Testis (tissue), 3 donors: ENCODE data around the gene MACC1. TPM values are rescaled to one million over a fixed set of nuclear protein-coding genes. Genes with fewer than 3 reads are reported as not detected.
A peak's percentile ranks its signal among the peaks of the same experiment; 100 is the strongest.

ENCODE experiments used
- DNase-seq: peaks from one replicate; pipeline ENCODE4 v3.0.0-alpha.2; 2019
- H3K27ac ChIP-seq, 2 donors: fragments of 200-600 bp; sonication (generic); one replicate each; pipeline ENCODE4 v1.5.1; 2019
- H3K27me3 ChIP-seq: fragments of 200-600 bp; sonication (generic); one replicate; pipeline ENCODE4 v1.5.1; 2019
- H3K36me3 ChIP-seq: fragments of 200-600 bp; sonication (generic); one replicate; pipeline ENCODE4 v1.5.1; 2017; ENCODE audit warnings: low read depth; ENCODE audit errors: missing control alignments
- H3K4me1 ChIP-seq: fragments of 200-600 bp; sonication (generic); one replicate; pipeline ENCODE4 v1.5.1; 2019
- H3K4me3 ChIP-seq, 2 donors: fragments of 200-600 bp; sonication (generic); one replicate each; pipeline ENCODE4 v1.5.1; 2017 to 2019
- H3K9me3 ChIP-seq: fragments of 200-600 bp; sonication (generic); one replicate; pipeline ENCODE4 v1.5.1; 2017
- CTCF ChIP-seq, 3 experiments: fragments of 450-650 bp in 2 of 3; fragments of 200-600 bp in 1 of 3; sonication (generic) in 1 of 3; IDR thresholded peaks; one replicate each; pipeline ENCODE4 v1.5.1; 2016 to 2019; ENCODE audit warnings: antibody characterized with exemption in 3 of 3, mild to moderate bottlenecking in 2 of 3, moderate library complexity in 1 of 3
- POLR2A ChIP-seq: fragments of 450-650 bp; IDR thresholded peaks from one replicate; pipeline ENCODE4 v1.6.1; 2017; ENCODE audit warnings: antibody characterized with exemption, mild to moderate bottlenecking, moderate library complexity
- WGBS, 2 donors: methylation state at CpG; one replicate each; pipeline ENCODE4 v1.1.5; 2018; 5-methylcytosine and 5-hydroxymethylcytosine counted together
- intact Hi-C: fragments of 100-400 bp; cut with DNase I; formaldehyde crosslinking; loops from one replicate; pipeline ENCODE4 v1.15.1; 2023; ENCODE audit warnings: low total_unique reads
- polyA plus RNA-seq: library from polyadenylated mRNA; stranded (reverse); fragments of 350-450 nt; fragmentation: Illumina TruSeq; extraction: RNeasy Lipid Tissue Mini Kit (QIAGEN cat#74804); gene quantifications from one replicate; pipeline ENCODE4 v1.2.3, GENCODE V29; 2014; ENCODE audit warnings: low read depth, low replicate concordance; ENCODE audit not compliant: insufficient read depth
- total RNA-seq, 2 donors: library from RNA; depleted of rRNA; stranded (reverse); fragments of >200 nt; gene quantifications; one replicate each; pipeline ENCODE4 v1.2.3, GENCODE V29; 2016

The MACC1 gene
- total and polyA plus RNA-seq, 3 donors from 2014 or later = 0.17 to 0.79 (median 0.74) TPM

- Histone ChIP-seq H3K9me3 (no peaks in the 10 kb centered on the region), H3K4me1 (peaks cover 7% of the 10 kb centered on the region), H3K36me3 (no peaks in the 10 kb centered on the region), H3K4me3 (no peak overlapping the region), H3K27me3 (no peaks in the 10 kb centered on the region), H3K27ac (no peak overlapping the region)
- intact Hi-C loops = no loop called here
- TF ChIP-seq CTCF (IDR thresholded peaks at IDR 0.05) (no peak), POLR2A (no peak)
- WGBS, 2 donors = 74 to 79% methylated on average over 3 of the region's 3 CpGs
- no peak for DNase-seq
Observed at GRCh38 chr7:20201380-20201779, 15.8 kb downstream of the MACC1 start.

DNA sequence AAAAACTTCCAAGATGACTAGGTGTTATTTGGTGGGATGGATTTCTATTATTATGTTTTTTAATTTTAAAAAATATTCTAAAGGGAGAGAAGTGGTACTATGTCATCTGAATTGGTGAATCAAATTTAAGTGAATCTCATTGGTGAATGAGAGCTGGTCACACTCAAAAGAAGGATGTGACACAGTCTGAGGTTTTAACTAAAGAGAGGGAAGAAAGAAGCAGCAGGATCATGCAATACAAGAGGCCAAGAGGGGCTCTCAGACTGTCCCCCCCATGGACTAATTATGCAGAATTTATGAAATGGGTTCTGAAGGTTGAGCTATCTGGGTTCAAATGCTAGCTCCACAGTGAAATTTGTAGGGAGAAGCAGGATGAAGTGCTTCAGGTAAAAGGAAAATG, 16.2 kb downstream of the MACC1 start:
- H3K27ac ChIP-seq = no peak overlapping the region
- intact Hi-C loops = no loop called here
- no peaks in the 10 kb centered on the region for H3K9me3 ChIP-seq
- no peaks in the 10 kb centered on the region for H3K36me3 ChIP-seq
- no peak for TF ChIP-seq CTCF (IDR thresholded peaks at IDR 0.05)
- no peak for TF ChIP-seq POLR2A
- H3K4me3 ChIP-seq = no peak overlapping the region
- no peaks in the 10 kb centered on the region for H3K27me3 ChIP-seq
- DNase-seq = no peak
- peaks cover 7% of the 10 kb centered on the region for H3K4me1 ChIP-seq

DNA sequence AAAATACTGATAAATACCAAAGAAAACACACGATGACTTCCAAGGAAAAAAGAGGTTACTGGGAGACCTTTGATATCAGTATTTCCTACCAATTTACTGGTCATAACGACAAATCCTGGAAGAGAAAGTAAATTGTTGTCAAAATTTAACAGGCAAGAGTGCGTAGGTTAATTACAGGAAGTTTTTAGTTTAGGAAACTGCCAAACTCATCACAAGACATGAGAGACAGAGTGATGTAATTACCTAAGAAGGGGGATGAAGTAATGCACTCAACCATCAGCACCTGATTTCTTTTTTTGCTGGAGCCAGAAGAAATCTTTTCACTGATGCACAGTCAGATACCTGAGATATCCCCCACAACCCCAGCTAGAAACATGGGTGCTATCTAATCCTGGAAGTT, 16.8 kb downstream of the MACC1 start:
- intact Hi-C loops = no loop called here
- H3K27ac ChIP-seq = no peak overlapping the region

GRCh38 chr7:20199015-20199737, 18.0 kb downstream of the MACC1 start:
- H3K27ac ChIP-seq = no peak overlapping the region
- TF ChIP-seq CTCF (IDR thresholded peaks at IDR 0.05) = no peak
- no peak for TF ChIP-seq POLR2A

More for the DNA sequence above, 16.8 kb downstream of the MACC1 start:
- Histone ChIP-seq H3K4me3 (no peak overlapping the region), H3K27me3 (no peaks in the 10 kb centered on the region), H3K4me1 (peaks cover 7% of the 10 kb centered on the region), H3K9me3 (no peaks in the 10 kb centered on the region), H3K36me3 (no peaks in the 10 kb centered on the region)
- WGBS, 2 donors = 62 to 68% methylated on average over 3 of the region's 3 CpGs
- no peak for TF ChIP-seq CTCF (IDR thresholded peaks at IDR 0.05)
- no peak for TF ChIP-seq POLR2A
- no peak for DNase-seq

GRCh38 chr7:20198260-20198659, 18.9 kb downstream of the MACC1 start:
- no peaks in the 10 kb centered on the region for H3K36me3 ChIP-seq
- 86 to 90% methylated on average over 1 of the region's 1 CpG for WGBS, 2 donors
- peak overlapping the region; percentile 18 to 28 for H3K27ac ChIP-seq
- no peaks in the 10 kb centered on the region for H3K9me3 ChIP-seq
- no peak for DNase-seq
- H3K27me3 ChIP-seq = no peaks in the 10 kb centered on the region
- TF ChIP-seq CTCF (IDR thresholded peaks at IDR 0.05) = no peak
- no peak for TF ChIP-seq POLR2A
- intact Hi-C loops = no loop called here
- H3K4me1 ChIP-seq = peaks cover 7% of the 10 kb centered on the region
- no peak overlapping the region for H3K4me3 ChIP-seq

More at GRCh38 chr7:20199015-20199737, 18.0 kb downstream of the MACC1 start:
- Histone ChIP-seq H3K4me1 (peaks cover 7% of the 10 kb centered on the region), H3K4me3 (no peak overlapping the region), H3K27me3 (no peaks in the 10 kb centered on the region), H3K36me3 (no peaks in the 10 kb centered on the region), H3K9me3 (no peaks in the 10 kb centered on the region)
- DNase-seq = peak; percentile 77
- 73 to 75% methylated on average over 2 of the region's 2 CpGs for WGBS, 2 donors
- intact Hi-C loops = no loop called here
